Common myeloid progenitor, CD34-positive (primary cell): ENCODE measurements around the gene PARN.

Source experiments
- CTCF ChIA-PET: fragments of 350-600 bp; sonication (Branson Sonifier 250); formaldehyde crosslinking; loops from one replicate; lab custom pipeline; 2021; ENCODE audit warnings: antibody characterized with exemption; lab: Charles Lee
- POLR2A ChIA-PET: fragments of 350-600 bp; sonication (Branson Sonifier 250); formaldehyde crosslinking; loops from one replicate; lab custom pipeline; 2021; ENCODE audit warnings: antibody characterized with exemption; lab: Charles Lee
- DNase-seq, 3 donors: peaks; one replicate each; pipeline versions ENCODE4 v3.0.0 to v3.0.0-alpha.2; 2013
- H3K27ac ChIP-seq, 2 experiments: 1 replicate in 1 of 2; 2 replicates in 1 of 2; pipeline ENCODE4 v1.7.0; 2013; ENCODE audit warnings: inconsistent platforms in 2 of 2, low read length in 2 of 2, mild to moderate bottlenecking in 2 of 2, low read depth in 1 of 2, moderate library complexity in 1 of 2; ENCODE audit not compliant: severe bottlenecking in 2 of 2, insufficient read depth in 1 of 2, poor library complexity in 1 of 2
- H3K27me3 ChIP-seq, 5 experiments: replicated peaks in 2 of 5; 1 replicate in 3 of 5; 2 replicates in 2 of 5; pipeline versions ENCODE4 v1.6.1 to v1.7.0; 2013; ENCODE audit warnings: low read length in 4 of 5, mild to moderate bottlenecking in 2 of 5, moderate library complexity in 2 of 5, inconsistent platforms in 1 of 5; ENCODE audit not compliant: insufficient read depth in 5 of 5, control insufficient read depth in 4 of 5
- H3K36me3 ChIP-seq, 4 experiments: 1 replicate in 2 of 4; 2 replicates in 2 of 4; pipeline versions ENCODE4 v1.6.1 to v1.7.0; 2013; ENCODE audit warnings: low read length in 3 of 4, control low read depth in 1 of 4, mild to moderate bottlenecking in 1 of 4; ENCODE audit not compliant: control insufficient read depth in 4 of 4, insufficient read depth in 4 of 4
- H3K4me1 ChIP-seq, 4 experiments: 1 replicate in 3 of 4; 2 replicates in 1 of 4; pipeline versions ENCODE4 v1.6.1 to v1.7.1; 2013; ENCODE audit warnings: low read length in 3 of 4, mild to moderate bottlenecking in 3 of 4, control low read depth in 1 of 4, inconsistent platforms in 1 of 4, moderate library complexity in 1 of 4; ENCODE audit not compliant: control insufficient read depth in 4 of 4, insufficient read depth in 4 of 4; ENCODE audit errors: control extremely low read depth in 1 of 4
- H3K4me3 ChIP-seq, 7 experiments: 1 replicate in 4 of 7; 2 replicates in 3 of 7; pipeline versions ENCODE4 v1.5.1 to v1.7.0; 2013; ENCODE audit warnings: mild to moderate bottlenecking in 7 of 7, low read length in 6 of 7, moderate library complexity in 6 of 7, inconsistent platforms in 2 of 7, low read depth in 2 of 7, control low read depth in 1 of 7; ENCODE audit not compliant: insufficient read depth in 4 of 7, control insufficient read depth in 1 of 7; ENCODE audit errors: extremely low read depth in 1 of 7
- H3K9me3 ChIP-seq, 5 experiments: 1 replicate in 4 of 5; 2 replicates in 1 of 5; pipeline versions ENCODE4 v1.6.1 to v1.7.1; 2013; ENCODE audit warnings: low read length in 4 of 5, mild to moderate bottlenecking in 2 of 5, inconsistent platforms in 1 of 5, low read depth in 1 of 5, moderate library complexity in 1 of 5; ENCODE audit not compliant: control insufficient read depth in 4 of 5, insufficient read depth in 2 of 5; ENCODE audit errors: control extremely low read depth in 1 of 5
- WGBS: methylation state at CpG from one replicate; pipeline ENCODE4 v1.1.5; 2013; ENCODE audit not compliant: insufficient coverage; 5-methylcytosine and 5-hydroxymethylcytosine counted together

Gene PARN

DNA sequence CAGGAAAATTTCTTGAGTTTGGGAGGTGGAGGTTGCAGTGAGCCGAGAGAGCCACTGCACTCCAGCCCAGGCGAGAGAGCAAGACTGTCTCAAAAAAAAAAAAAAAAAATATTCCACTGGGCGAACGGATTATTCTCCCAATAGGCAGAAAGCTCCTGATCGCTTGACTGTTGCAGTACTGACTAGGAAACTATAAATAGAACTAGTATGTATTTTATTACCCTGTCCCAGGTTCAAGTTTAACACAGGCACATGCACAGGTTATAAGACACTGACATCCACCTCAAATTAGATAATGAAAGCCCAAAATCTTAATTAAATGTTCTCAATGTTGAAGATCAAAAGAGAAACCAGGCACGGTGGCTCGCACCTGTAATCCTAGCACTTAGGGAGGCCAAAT, 11.5 kb downstream of the PARN start:
- no peak for DNase-seq
- Histone ChIP-seq H3K4me3 (no peak overlapping the region), H3K9me3 (no peaks in the 10 kb centered on the region), H3K27me3 (no peaks in the 10 kb centered on the region), H3K36me3 (peaks cover 19 to 77% (median 37%) of the 10 kb centered on the region in 4 experiments), H3K4me1 (no peaks in the 10 kb centered on the region), H3K27ac (no peak overlapping the region)
- WGBS, result 95% methylated on average over 2 of the region's 7 CpGs
- CTCF ChIA-PET, result no interaction called here
- POLR2A ChIA-PET, result no interaction called here

DNA sequence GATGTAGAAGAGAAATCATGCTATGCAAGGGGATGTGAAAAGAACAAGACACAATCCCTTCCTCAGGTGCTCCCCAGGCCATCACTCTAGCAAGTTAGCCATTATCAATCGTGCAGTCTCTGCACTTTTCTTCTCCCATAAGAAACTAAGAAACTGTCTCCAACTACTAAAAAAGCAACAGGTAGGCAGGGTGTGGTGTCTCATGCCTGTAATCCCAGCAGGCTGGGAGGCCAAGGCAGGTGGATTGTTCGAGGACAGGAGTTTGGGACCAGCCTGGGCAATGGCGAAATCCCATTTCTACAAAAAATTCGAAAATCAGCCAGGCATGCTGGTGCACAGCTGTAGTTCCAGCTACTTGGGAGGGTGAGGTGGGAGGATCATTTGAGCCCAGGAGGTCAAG, 13.8 kb downstream of the PARN start:
- DNase-seq, result no peak
- Histone ChIP-seq H3K4me1 (no peaks in the 10 kb centered on the region), H3K27ac (no peak overlapping the region), H3K36me3 (peaks cover 22 to 78% (median 42%) of the 10 kb centered on the region in 4 experiments), H3K9me3 (no peaks in the 10 kb centered on the region), H3K4me3 (no peak overlapping the region), H3K27me3 (no peaks in the 10 kb centered on the region)
- POLR2A ChIA-PET, result no interaction called here
- CTCF ChIA-PET, result interaction anchor here (0.7 kb wide), 1 partner anchor 16 kb away, joined by 3 read pairs; no protein-coding TSS in a partner anchor
- 100% methylated on average over 3 of the region's 4 CpGs for WGBS

DNA sequence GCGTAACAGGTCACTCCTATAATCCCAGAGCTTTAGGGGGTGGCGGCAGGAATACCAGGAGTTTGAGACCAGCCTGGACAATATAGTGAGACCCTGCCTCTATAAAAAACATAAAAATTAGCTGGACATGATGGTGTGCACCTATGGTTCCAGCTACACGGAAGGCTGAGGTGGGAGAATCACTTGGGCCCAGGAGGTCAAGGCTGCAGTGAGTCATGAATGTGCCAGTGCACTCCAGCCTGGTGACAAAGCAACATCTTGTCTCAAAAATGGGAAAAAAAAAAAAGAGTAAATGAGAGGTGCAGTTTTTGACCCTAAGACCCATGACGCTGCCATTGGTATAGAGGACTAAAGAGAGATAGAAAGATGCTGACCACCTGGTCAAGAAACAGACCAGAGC, 16.1 kb downstream of the PARN start:
- CTCF ChIA-PET, result no interaction called here
- POLR2A ChIA-PET, result no interaction called here
- Histone ChIP-seq H3K27ac (no peak overlapping the region), H3K36me3 (peaks cover 22 to 83% (median 51%) of the 10 kb centered on the region in 4 experiments), H3K9me3 (no peaks in the 10 kb centered on the region), H3K27me3 (no peaks in the 10 kb centered on the region), H3K4me1 (no peaks in the 10 kb centered on the region), H3K4me3 (no peak overlapping the region)
- DNase-seq, result no peak
- 96% methylated on average over 4 of the region's 4 CpGs for WGBS

DNA sequence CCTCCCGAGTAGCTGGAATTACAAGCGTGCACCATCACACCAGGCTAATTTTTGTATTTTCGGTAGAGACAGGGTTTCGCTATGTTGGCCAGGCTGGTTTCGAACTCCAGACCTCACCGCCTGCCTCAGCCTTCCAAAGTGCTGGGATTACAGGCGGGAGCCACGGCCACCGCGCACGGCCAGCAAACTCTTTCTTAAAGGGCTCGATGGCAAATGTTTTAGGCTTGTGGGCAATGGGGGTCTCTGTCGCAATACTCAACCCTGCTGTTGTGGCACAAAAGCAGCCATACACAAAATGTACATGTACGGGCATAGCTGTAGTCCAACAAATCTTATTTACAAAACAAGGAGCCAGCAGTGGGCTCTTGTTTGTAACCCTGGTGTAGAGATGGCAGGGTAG, 18.4 kb downstream of the PARN start:
- DNase-seq, result no peak
- ChIA-PET CTCF (no interaction called here), POLR2A (no interaction called here)
- Histone ChIP-seq H3K27me3 (no peaks in the 10 kb centered on the region), H3K4me3 (no peak overlapping the region), H3K36me3 (peaks cover 27 to 88% (median 56%) of the 10 kb centered on the region in 4 experiments), H3K9me3 (no peaks in the 10 kb centered on the region), H3K4me1 (no peaks in the 10 kb centered on the region), H3K27ac (no peak overlapping the region)
- WGBS, result 98% methylated on average over 12 of the region's 14 CpGs

DNA sequence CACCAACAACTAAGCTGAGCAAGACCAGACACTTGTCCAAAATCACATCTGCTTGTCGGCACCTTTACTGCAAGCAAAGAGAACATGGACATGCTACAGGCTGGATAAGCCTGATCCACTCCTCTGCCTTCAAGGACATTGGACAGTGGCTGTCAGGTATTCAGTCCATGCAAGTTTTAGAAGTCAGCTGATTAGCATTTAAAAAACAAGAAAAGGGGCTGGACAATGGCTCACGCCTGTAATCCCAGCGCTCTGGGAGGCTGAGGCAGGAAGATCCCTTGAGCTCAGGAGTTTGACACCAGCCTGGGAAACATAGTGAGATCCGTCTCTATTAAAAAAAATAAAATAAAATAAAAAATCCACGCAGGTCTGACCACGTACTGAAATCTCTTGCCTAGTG, 20.3 kb downstream of the PARN start:
- peaks cover 30 to 85% (median 54%) of the 10 kb centered on the region in 4 experiments for H3K36me3 ChIP-seq

DNA sequence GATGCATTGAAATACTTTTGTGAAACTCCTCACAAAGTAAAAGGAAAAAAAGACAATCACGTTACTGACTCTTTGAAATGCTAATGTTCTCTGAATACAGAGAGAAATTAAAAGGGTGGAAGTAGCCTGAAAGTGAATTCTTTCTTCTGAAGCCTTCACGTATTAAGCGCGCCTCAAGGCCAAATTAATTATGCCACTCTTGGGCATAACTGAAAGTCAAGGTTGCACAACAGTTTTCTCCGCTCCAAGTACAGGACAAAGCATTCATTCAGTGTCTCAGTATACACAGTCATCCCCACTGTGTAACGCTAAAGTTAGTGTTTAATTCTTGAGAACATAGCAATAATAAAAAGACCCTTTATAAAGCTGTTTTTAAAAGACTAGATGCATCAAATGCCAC, 21.5 kb downstream of the PARN start:
- DNase-seq, result no peak
- WGBS, result 90% methylated on average over 4 of the region's 6 CpGs
- Histone ChIP-seq H3K4me1 (no peaks in the 10 kb centered on the region), H3K27ac (no peak overlapping the region), H3K4me3 (no peak overlapping the region), H3K36me3 (peaks cover 32 to 81% (median 53%) of the 10 kb centered on the region in 4 experiments), H3K27me3 (no peaks in the 10 kb centered on the region), H3K9me3 (no peaks in the 10 kb centered on the region)
- CTCF ChIA-PET, result no interaction called here
- POLR2A ChIA-PET, result no interaction called here

More for the DNA sequence above, 20.3 kb downstream of the PARN start:
- ChIA-PET POLR2A (interaction anchor here (0.6 kb wide), 1 partner anchor 260 kb away, joined by 3 read pairs; no protein-coding TSS in a partner anchor), CTCF (no interaction called here)
- 100% methylated on average over 5 of the region's 6 CpGs for WGBS
- H3K27me3 ChIP-seq, result no peaks in the 10 kb centered on the region
- no peaks in the 10 kb centered on the region for H3K4me1 ChIP-seq
- no peak overlapping the region for H3K4me3 ChIP-seq
- DNase-seq, result no peak
- no peak overlapping the region for H3K27ac ChIP-seq
- H3K9me3 ChIP-seq, result no peaks in the 10 kb centered on the region

DNA sequence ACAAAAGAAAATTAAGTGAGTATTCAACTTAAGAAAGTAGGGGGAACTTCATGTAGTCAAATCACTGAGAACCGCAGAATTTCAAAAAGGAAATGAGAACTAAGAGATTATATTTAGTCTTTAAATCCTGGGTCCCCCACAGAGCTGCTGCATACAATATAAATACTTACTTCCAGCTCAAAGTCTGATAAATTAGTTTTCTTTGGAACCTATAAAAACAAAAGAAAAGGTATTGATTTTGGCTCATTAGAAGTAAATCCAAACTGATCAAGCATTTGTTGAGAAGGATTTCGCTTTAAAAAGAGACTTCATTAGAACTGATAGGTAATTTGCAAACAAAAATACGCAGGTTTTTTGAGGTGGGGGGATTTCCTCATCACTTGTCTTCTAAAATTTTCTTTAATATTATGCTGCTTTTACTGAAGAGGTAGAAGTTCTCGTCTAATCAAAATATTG, 21.9 kb downstream of the PARN start:
- WGBS, result no CpG with 5 or more reads among the region's 4 CpGs
- H3K4me3 ChIP-seq, result no peak overlapping the region
- H3K4me1 ChIP-seq, result no peaks in the 10 kb centered on the region
- ChIA-PET CTCF (no interaction called here), POLR2A (no interaction called here)
- H3K9me3 ChIP-seq, result no peaks in the 10 kb centered on the region
- peaks cover 32 to 81% (median 55%) of the 10 kb centered on the region in 4 experiments for H3K36me3 ChIP-seq
- H3K27me3 ChIP-seq, result no peaks in the 10 kb centered on the region
- H3K27ac ChIP-seq, result no peak overlapping the region
- DNase-seq, result no peak
